22Rv1 (cell line): ENCODE results near the gene MLF2.

Experiments used
- ZFX ChIP-seq: fragments of 450-650 bp; IDR thresholded peaks from 2 replicates; pipeline ENCODE4 v1.6.1; 2017; ENCODE audit warnings: antibody characterized with exemption, borderline replicate concordance
- TF ChIP-seq, protein P1 (sequence below): fragments of 450-650 bp; IDR thresholded peaks from 2 replicates; pipeline ENCODE4 v1.5.1; 2017; ENCODE audit warnings: mild to moderate bottlenecking

DNA sequence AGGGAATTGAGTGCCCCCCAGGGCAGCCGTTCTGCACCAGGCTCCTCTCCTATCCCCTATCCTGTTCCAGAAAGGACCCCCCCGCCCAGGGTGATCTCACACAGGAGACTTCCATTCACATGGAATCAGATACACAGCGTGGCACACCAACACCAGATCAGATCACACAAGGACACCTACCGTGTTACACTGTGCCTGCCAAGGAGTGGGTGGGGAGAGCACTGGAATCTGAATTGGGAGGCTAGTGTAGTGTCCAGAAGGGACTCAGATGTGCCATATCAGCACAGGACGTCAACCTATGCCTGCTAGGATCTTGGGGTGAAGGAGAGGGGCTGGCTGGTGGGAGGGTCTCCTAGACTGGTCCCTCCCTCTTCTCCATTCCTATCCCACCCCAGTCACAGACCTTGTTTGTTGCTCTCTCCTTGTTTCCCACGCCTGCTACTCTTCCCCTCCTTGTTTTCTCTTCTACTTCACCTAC, 15.5 kb upstream of the MLF2 start:
- TF ChIP-seq, protein P1, sequence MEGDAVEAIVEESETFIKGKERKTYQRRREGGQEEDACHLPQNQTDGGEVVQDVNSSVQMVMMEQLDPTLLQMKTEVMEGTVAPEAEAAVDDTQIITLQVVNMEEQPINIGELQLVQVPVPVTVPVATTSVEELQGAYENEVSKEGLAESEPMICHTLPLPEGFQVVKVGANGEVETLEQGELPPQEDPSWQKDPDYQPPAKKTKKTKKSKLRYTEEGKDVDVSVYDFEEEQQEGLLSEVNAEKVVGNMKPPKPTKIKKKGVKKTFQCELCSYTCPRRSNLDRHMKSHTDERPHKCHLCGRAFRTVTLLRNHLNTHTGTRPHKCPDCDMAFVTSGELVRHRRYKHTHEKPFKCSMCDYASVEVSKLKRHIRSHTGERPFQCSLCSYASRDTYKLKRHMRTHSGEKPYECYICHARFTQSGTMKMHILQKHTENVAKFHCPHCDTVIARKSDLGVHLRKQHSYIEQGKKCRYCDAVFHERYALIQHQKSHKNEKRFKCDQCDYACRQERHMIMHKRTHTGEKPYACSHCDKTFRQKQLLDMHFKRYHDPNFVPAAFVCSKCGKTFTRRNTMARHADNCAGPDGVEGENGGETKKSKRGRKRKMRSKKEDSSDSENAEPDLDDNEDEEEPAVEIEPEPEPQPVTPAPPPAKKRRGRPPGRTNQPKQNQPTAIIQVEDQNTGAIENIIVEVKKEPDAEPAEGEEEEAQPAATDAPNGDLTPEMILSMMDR = no peak
- TF ChIP-seq ZFX = no peak
